Sigmoid colon (tissue), 7 donors: ENCODE results near the gene USP12. TPM values are rescaled to one million over a fixed set of nuclear protein-coding genes. Genes with fewer than 3 reads are reported as not detected.

Experiments used
- DNase-seq: peaks from one replicate; pipeline ENCODE4 v3.0.0-alpha.2; 2019
- H3K27ac ChIP-seq, 4 donors: fragments of 200-600 bp; sonication (generic); one replicate each; pipeline ENCODE4 v1.5.1; 2016 to 2019; ENCODE audit warnings: mild to moderate bottlenecking in 1 of 4
- H3K27me3 ChIP-seq, 3 donors: fragments of 200-600 bp; sonication (generic); one replicate each; pipeline ENCODE4 v1.5.1; 2019; ENCODE audit warnings: mild to moderate bottlenecking in 1 of 3
- H3K36me3 ChIP-seq, 4 donors: fragments of 200-600 bp; sonication (generic); one replicate each; pipeline ENCODE4 v1.5.1; 2016 to 2019
- H3K4me1 ChIP-seq, 4 donors: fragments of 200-600 bp; sonication (generic); one replicate each; pipeline ENCODE4 v1.5.1; 2017 to 2019
- H3K4me3 ChIP-seq, 4 donors: fragments of 200-600 bp; sonication (generic); one replicate each; pipeline ENCODE4 v1.5.1; 2017 to 2019; ENCODE audit warnings: mild to moderate bottlenecking in 2 of 4, moderate library complexity in 1 of 4
- H3K9me3 ChIP-seq, 4 donors: fragments of 200-600 bp in 3 of 4; sonication (generic) in 3 of 4; one replicate each; pipeline versions ENCODE4 v1.5.1 to v1.6.1; 2013 to 2019
- CTCF ChIP-seq, 4 experiments: fragments of 450-650 bp in 3 of 4; fragments of 200-600 bp in 1 of 4; IDR thresholded peaks; one replicate each; pipeline ENCODE4 v1.5.1; 2016 to 2019; ENCODE audit warnings: antibody characterized with exemption in 4 of 4, mild to moderate bottlenecking in 3 of 4, moderate library complexity in 2 of 4
- EP300 ChIP-seq, 4 donors: sonication (generic); formaldehyde crosslinking; IDR thresholded peaks; one replicate each; pipeline ENCODE4 v1.6.1; 2017; ENCODE audit warnings: antibody characterized with exemption in 4 of 4
- POLR2A ChIP-seq, 2 donors: fragments of 450-650 bp; IDR thresholded peaks; one replicate each; pipeline ENCODE4 v1.6.1; 2016; ENCODE audit warnings: antibody characterized with exemption in 2 of 2, mild to moderate bottlenecking in 2 of 2, moderate library complexity in 2 of 2
- POLR2AphosphoS5 ChIP-seq, 4 donors: sonication (generic); formaldehyde crosslinking; IDR thresholded peaks; one replicate each; pipeline ENCODE4 v1.6.1; 2017; ENCODE audit warnings: antibody characterized with exemption in 4 of 4
- WGBS, 2 donors: extraction: QIAGEN DNeasy Blood & Tissue Kit; methylation state at CpG; one replicate each; pipeline ENCODE4 v1.1.7; 2013; 5-methylcytosine and 5-hydroxymethylcytosine counted together
- intact Hi-C: fragments of 100-400 bp; cut with DNase I; formaldehyde crosslinking; loops from one replicate; pipeline ENCODE4 v1.15.1; 2023
- polyA plus RNA-seq, 3 donors: library from polyadenylated mRNA; stranded (reverse); fragments of 200-250 nt; gene quantifications; one replicate each; pipeline ENCODE4 v1.2.3, GENCODE V29; 2013
- total RNA-seq, 4 donors: library from RNA; depleted of rRNA; stranded (reverse); fragments of >200 nt; gene quantifications; one replicate each; pipeline ENCODE4 v1.1.0, GENCODE V29; 2016
- donor health status: healthy with polysubstance abuse.
- donor health status: Bipolar disorder and iron deficiency.
- donor health status: healthy.

USP12 gene
- total and polyA plus RNA-seq, 7 donors = 20.3 to 91.3 (median 69.5) TPM

GRCh38 chr13:27199696-27200095 lies 28.1 kb upstream of the USP12 start:
- H3K27ac ChIP-seq = no peak overlapping the region
- H3K4me1 ChIP-seq = peaks cover 0 to 8% (median 4%) of the 10 kb centered on the region in 4 donors
- no peak for TF ChIP-seq POLR2A (IDR thresholded peaks at IDR 0.05)
- 64 to 68% methylated on average over 2 of the region's 2 CpGs for WGBS, 2 donors
- no peaks in the 10 kb centered on the region for H3K27me3 ChIP-seq
- H3K4me3 ChIP-seq = no peak overlapping the region
- H3K9me3 ChIP-seq = no peaks in the 10 kb centered on the region
- intact Hi-C loops = loop anchor here (5.0 kb wide), 1 partner anchor 43 kb away; no protein-coding TSS in a partner anchor
- no peak for DNase-seq
- H3K36me3 ChIP-seq = no peaks in the 10 kb centered on the region

- DNase-seq = no peak
- Histone ChIP-seq H3K36me3 (no peaks in the 10 kb centered on the region), H3K27me3 (no peaks in the 10 kb centered on the region), H3K4me3 (no peak overlapping the region), H3K4me1 (peaks cover 0 to 8% (median 4%) of the 10 kb centered on the region in 4 donors), H3K27ac (no peak overlapping the region), H3K9me3 (no peaks in the 10 kb centered on the region)
- intact Hi-C loops = loop anchor here (5.0 kb wide), 1 partner anchor 43 kb away; no protein-coding TSS in a partner anchor
- WGBS, 2 donors = 77 to 84% methylated on average over 3 of the region's 3 CpGs
- TF ChIP-seq POLR2AphosphoS5 (IDR thresholded peaks at IDR 0.05) (no peak), POLR2A (IDR thresholded peaks at IDR 0.05) (no peak), EP300 (IDR thresholded peaks at IDR 0.05) (no peak), CTCF (IDR thresholded peaks at IDR 0.05) (no peak)
Measured at GRCh38 chr13:27199211-27199610, 27.6 kb upstream of the USP12 start.

GRCh38 chr13:27194895-27195764 lies 23.5 kb upstream of the USP12 start:
- Histone ChIP-seq H3K9me3 (no peaks in the 10 kb centered on the region), H3K4me1 (peaks cover 0 to 8% (median 4%) of the 10 kb centered on the region in 4 donors), H3K27ac (peak overlapping the region in 1 of 4 donors; percentile 30), H3K4me3 (no peak overlapping the region), H3K27me3 (no peaks in the 10 kb centered on the region), H3K36me3 (no peaks in the 10 kb centered on the region)
- WGBS, 2 donors = 65 to 73% methylated on average over 9 of the region's 9 CpGs
- TF ChIP-seq EP300 (IDR thresholded peaks at IDR 0.05) = no peak
- TF ChIP-seq CTCF (IDR thresholded peaks at IDR 0.05) = no peak
- TF ChIP-seq POLR2AphosphoS5 (IDR thresholded peaks at IDR 0.05) = peak in 1 of 4 donors; percentile 33
- TF ChIP-seq POLR2A (IDR thresholded peaks at IDR 0.05) = no peak
- DNase-seq = no peak
- intact Hi-C loops = loop anchor here (5.0 kb wide), 1 partner anchor 47 kb away; no protein-coding TSS in a partner anchor

- H3K4me3 ChIP-seq = no peak overlapping the region
- no peaks in the 10 kb centered on the region for H3K36me3 ChIP-seq
- intact Hi-C loops = no loop called here
- H3K4me1 ChIP-seq = peaks cover 0 to 8% (median 4%) of the 10 kb centered on the region in 4 donors
- no peaks in the 10 kb centered on the region for H3K9me3 ChIP-seq
- 70 to 77% methylated on average over 3 of the region's 3 CpGs for WGBS, 2 donors
- TF ChIP-seq EP300 (IDR thresholded peaks at IDR 0.05) (no peak), POLR2A (IDR thresholded peaks at IDR 0.05) (no peak), POLR2AphosphoS5 (IDR thresholded peaks at IDR 0.05) (no peak), CTCF (IDR thresholded peaks at IDR 0.05) (no peak)
- H3K27me3 ChIP-seq = no peaks in the 10 kb centered on the region
- DNase-seq = no peak
- H3K27ac ChIP-seq = no peak overlapping the region
Measured at GRCh38 chr13:27194209-27194608, 22.6 kb upstream of the USP12 start.

- no peak for TF ChIP-seq POLR2A (IDR thresholded peaks at IDR 0.05)
- no peak for TF ChIP-seq EP300 (IDR thresholded peaks at IDR 0.05)
- TF ChIP-seq CTCF (IDR thresholded peaks at IDR 0.05) = no peak
- no peak for TF ChIP-seq POLR2AphosphoS5 (IDR thresholded peaks at IDR 0.05)
- 90 to 95% methylated on average over 10 of the region's 10 CpGs for WGBS, 2 donors
- H3K4me1 ChIP-seq = peaks cover 0 to 8% (median 4%) of the 10 kb centered on the region in 4 donors
- no peak overlapping the region for H3K27ac ChIP-seq
- no peaks in the 10 kb centered on the region for H3K36me3 ChIP-seq
- no peaks in the 10 kb centered on the region for H3K27me3 ChIP-seq
- H3K4me3 ChIP-seq = no peak overlapping the region
- DNase-seq = no peak
- intact Hi-C loops = no loop called here
- no peaks in the 10 kb centered on the region for H3K9me3 ChIP-seq
Measured at GRCh38 chr13:27193496-27193895, 21.9 kb upstream of the USP12 start.
